Stimulated activated CD4-positive, alpha-beta T cell treated with anti-CD3 and anti-CD28 coated beads, Interleukin-1b, Interleukin-23, amount 100 ng/mL, for 48 hours (primary cell): ENCODE results near the gene NIPAL3.
"Not testable (repeated sequence)": the region's sequence is repeated elsewhere in the genome, so short reads cannot be mapped to it uniquely, and the experiment has no call there.

Experiments
- DNase-seq: peaks from one replicate; pipeline ENCODE4 v3.0.0-alpha.2; 2020

The NIPAL3 gene

GRCh38 chr1:24425922-24426321, 10.3 kb downstream of the NIPAL3 start:
- no peak for DNase-seq

GRCh38 chr1:24426744-24427544, 11.3 kb downstream of the NIPAL3 start:
- no peak for DNase-seq

GRCh38 chr1:24427545-24427862, 11.9 kb downstream of the NIPAL3 start:
- DNase-seq, result no peak

GRCh38 chr1:24435782-24436365, 20.3 kb downstream of the NIPAL3 start:
- no peak for DNase-seq

GRCh38 chr1:24437631-24438396, 22.2 kb downstream of the NIPAL3 start:
- DNase-seq, result no peak

GRCh38 chr1:24438423-24438901, 22.9 kb downstream of the NIPAL3 start:
- DNase-seq, result no peak

GRCh38 chr1:24440436-24440835, 24.8 kb downstream of the NIPAL3 start:
- no peak for DNase-seq

GRCh38 chr1:24441480-24441879, 25.9 kb downstream of the NIPAL3 start:
- no peak for DNase-seq

- no peak for DNase-seq
These were observed 26.5 kb downstream of the NIPAL3 start for GRCh38 chr1:24441996-24442668.

GRCh38 chr1:24442764-24443163, 27.2 kb downstream of the NIPAL3 start:
- DNase-seq, result no peak

- DNase-seq, result no peak
These were observed 27.6 kb downstream of the NIPAL3 start for GRCh38 chr1:24443241-24443656.

- not testable (repeated sequence) for DNase-seq
These were observed 30.8 kb downstream of the NIPAL3 start for GRCh38 chr1:24446446-24446845.

- DNase-seq, result no peak
These were observed 34.7 kb downstream of the NIPAL3 start for GRCh38 chr1:24450316-24450715.

GRCh38 chr1:24450857-24451397, 35.3 kb downstream of the NIPAL3 start:
- DNase-seq, result no peak

- no peak for DNase-seq
These were observed 36.1 kb downstream of the NIPAL3 start for GRCh38 chr1:24451746-24452145.

- DNase-seq, result no peak
These were observed 37.4 kb downstream of the NIPAL3 start for GRCh38 chr1:24452922-24453485.

GRCh38 chr1:24454673-24455072, 39.1 kb downstream of the NIPAL3 start:
- DNase-seq, result peak; percentile 9

- no peak for DNase-seq
These were observed 39.7 kb downstream of the NIPAL3 start for GRCh38 chr1:24455272-24455671.

GRCh38 chr1:24457866-24458265, 42.3 kb downstream of the NIPAL3 start:
- DNase-seq, result no peak

GRCh38 chr1:24459551-24460266, 44.1 kb downstream of the NIPAL3 start:
- no peak for DNase-seq

- not testable (repeated sequence) for DNase-seq
These were observed 46.5 kb downstream of the NIPAL3 start for GRCh38 chr1:24462128-24462527.
